Activated gamma-delta T cell treated with anti-CD3 and anti-CD28 coated beads, Interleukin-2, amount 50 U/mL, for 16 hours (primary cell): ENCODE results near the gene KCNMB3.
A peak's percentile ranks its signal among the peaks of the same experiment; 100 is the strongest.
"Not testable (repeated sequence)": the region's sequence is repeated elsewhere in the genome, so short reads cannot be mapped to it uniquely, and the experiment has no call there.

Experiments
- DNase-seq: peaks from one replicate; pipeline ENCODE4 v3.0.0-alpha.2; 2020; ENCODE audit warnings: low read depth

Gene KCNMB3

DNA sequence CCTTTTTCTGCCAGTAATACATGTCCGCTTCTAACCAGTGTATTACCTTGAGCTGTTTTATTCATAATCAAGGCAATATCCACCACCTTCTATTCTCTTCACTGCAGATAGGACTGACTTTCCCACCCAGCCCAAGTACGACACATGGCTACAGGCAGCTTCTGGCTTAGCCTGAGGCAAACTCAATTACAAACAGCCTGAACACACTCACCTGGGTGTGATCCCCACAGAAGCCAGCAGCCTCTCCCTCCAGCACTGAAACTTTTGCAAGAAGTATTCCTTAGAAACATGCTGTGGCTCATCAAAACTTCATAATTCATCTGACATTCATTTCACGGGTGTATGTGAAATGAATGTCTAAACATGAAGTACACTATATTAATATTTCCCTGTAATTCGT, 13.5 kb upstream of the KCNMB3 start:
- DNase-seq, result no peak

DNA sequence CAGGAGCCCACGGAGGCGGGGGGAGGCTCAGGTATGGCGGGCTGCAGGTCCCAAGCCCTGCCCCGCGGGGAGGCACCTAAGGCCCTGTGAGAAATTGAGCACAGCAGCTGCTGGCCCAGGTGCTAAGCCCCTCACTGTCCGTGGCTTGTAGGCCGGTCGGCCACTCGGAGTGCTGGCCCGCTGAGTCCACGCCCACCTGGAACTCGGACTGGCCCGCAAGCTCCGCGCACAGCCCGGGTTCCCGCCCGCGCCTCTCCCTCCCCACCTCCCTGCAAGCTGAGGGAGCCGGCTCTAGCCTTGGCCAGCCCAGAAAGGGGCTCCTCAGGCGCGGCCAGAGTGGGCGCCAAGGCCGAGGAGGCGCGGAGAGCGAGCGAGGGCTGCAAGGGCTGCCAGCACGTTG, 12.2 kb upstream of the KCNMB3 start:
- DNase-seq, result no peak

GRCh38 chr3:179260949-179261765, 10.2 kb upstream of the KCNMB3 start:
- peak; percentile 28 for DNase-seq

- not testable (repeated sequence) for DNase-seq
These were observed 9.2 kb upstream of the KCNMB3 start for GRCh38 chr3:179259959-179260756.

DNA sequence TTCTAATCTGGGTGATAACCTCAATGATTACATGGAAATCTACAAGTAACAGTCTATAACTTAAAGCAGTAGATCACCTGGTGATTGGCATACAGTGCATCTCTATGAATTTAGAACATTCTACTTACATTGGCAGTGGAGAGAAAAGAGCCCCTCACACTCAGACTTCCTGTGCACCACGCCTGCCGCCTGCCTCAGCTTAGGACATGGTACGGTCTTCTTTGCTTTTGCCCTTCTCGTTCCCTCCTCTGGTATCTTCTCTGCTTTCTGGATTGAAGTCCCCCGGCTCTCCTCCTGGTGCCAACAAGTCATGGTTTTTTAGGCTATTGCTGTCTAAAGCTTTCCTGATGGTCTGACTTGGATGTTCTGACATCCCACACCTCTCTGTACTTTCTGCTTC, 7.9 kb upstream of the KCNMB3 start:
- DNase-seq, result no peak

- DNase-seq, result not testable (repeated sequence)
These were observed 6.8 kb upstream of the KCNMB3 start for GRCh38 chr3:179257742-179258141.

GRCh38 chr3:179256813-179257212, 5.9 kb upstream of the KCNMB3 start:
- no peak for DNase-seq

GRCh38 chr3:179247289-179248015, 3.5 kb downstream of the KCNMB3 start:
- no peak for DNase-seq

GRCh38 chr3:179244878-179245277, 6.0 kb downstream of the KCNMB3 start:
- DNase-seq, result no peak

- DNase-seq, result not testable (repeated sequence)
These were observed 8.1 kb downstream of the KCNMB3 start for GRCh38 chr3:179242859-179243258.

- not testable (repeated sequence) for DNase-seq
These were observed 10.6 kb downstream of the KCNMB3 start for GRCh38 chr3:179240299-179240698.

- no peak for DNase-seq
These were observed 14.1 kb downstream of the KCNMB3 start for GRCh38 chr3:179236669-179237301.

GRCh38 chr3:179234199-179234598, 16.7 kb downstream of the KCNMB3 start:
- DNase-seq, result no peak

GRCh38 chr3:179233043-179233442, 17.9 kb downstream of the KCNMB3 start:
- DNase-seq, result no peak

GRCh38 chr3:179229177-179229576, 21.7 kb downstream of the KCNMB3 start:
- DNase-seq, result no peak

DNA sequence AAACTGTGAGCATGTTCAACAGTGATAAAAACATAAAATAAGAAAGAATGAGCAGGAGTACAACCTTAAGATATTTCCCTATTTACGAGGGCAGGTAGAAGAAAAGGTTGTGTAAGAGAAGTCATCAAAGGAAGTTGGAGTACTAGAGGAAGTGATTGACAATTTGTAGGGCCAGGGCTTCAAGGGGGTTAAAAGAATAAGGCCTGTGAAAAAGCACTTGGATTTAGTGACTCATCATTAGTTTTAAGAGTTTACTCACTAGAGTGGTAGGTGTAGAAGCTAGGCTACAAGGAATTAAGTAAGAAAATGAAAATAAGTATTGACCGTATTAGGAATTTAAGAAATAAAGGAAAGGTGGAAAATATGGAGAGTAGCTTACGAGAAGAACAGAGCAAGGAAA, 23.6 kb downstream of the KCNMB3 start:
- DNase-seq, result no peak

- DNase-seq, result no peak
These were observed 26.3 kb downstream of the KCNMB3 start for GRCh38 chr3:179224584-179224983.

- DNase-seq, result no peak
These were observed 27.4 kb downstream of the KCNMB3 start for GRCh38 chr3:179223548-179223947.

DNA sequence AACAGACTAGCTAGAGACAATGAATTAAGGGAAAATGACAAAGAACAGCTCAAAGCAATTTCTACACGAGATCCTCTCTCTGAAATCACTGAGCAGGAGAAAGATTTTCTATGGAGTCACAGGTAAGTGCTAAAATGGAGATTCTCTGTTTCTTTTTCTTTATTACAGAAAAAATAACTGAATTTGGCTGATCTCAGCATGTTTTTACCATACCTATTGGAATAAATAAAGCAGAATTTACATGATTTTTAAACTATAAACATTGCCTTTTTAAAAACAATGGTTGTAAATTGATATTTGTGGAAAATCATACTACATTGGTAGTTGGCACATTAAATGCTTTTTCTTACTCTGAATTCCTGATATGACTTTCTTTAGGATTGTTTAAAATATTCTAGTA, 32.7 kb downstream of the KCNMB3 start:
- DNase-seq, result not testable (repeated sequence)

- not testable (repeated sequence) for DNase-seq
These were observed 35.4 kb downstream of the KCNMB3 start for GRCh38 chr3:179215550-179215949.

DNA sequence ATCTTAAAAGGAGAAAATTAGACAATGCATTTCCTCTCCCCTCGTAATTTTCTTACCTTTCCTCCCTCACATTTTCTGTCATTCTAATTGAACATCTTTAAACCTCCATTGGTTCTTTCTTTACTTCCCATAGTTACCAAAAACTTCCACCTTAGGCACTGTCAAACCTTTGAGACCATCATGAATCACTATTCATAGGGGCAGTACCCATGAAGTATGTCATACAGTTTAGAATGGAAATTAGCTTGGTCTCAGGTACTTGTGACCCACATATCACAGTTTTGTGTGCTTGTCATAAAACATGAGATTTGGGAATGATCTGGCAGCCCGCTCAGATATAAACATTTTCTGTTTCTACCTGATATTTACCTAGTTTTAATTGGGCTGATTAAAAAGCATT, 50.1 kb downstream of the KCNMB3 start:
- no peak for DNase-seq

GRCh38 chr3:179196700-179197099, 54.2 kb downstream of the KCNMB3 start:
- DNase-seq, result no peak
